Islet precursor cell (in vitro differentiated cells): ENCODE results near the gene TRIM3.
"Not testable (repeated sequence)": the region's sequence is repeated elsewhere in the genome, so short reads cannot be mapped to it uniquely, and the experiment has no call there.

Source experiments
- DNase-seq: peaks from one replicate; pipeline ENCODE4 v3.0.0-alpha.2; 2018

TRIM3 gene

GRCh38 chr11:6473451-6474412, at the start of gene TRIM3:
Gene TRIM3, minus strand, starts transcription at chr11:6473941. Its CDS starts 8,246 bp downstream, at chr11:6465695.
- DNase-seq = peak; percentile 98

DNA sequence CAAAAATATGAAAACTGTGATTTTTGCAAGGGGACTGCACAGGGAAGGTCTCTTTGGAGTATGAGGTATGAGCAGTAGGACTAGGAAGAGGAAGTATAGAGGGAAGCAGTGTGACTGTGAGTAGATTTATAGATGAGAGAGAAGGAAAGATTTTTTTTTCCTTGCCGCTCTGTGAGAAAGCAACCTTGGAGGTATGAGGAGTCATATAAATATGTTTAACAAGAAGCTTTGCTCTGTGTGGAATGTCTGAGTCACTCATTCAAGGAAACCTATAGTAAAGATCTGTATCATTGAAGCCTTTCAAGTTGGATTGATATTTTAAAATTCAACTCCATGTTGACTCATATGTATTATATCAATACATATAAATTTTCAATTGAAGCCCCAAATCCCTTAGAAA, 49.5 kb upstream of the TRIM3 start:
- DNase-seq = no peak

DNA sequence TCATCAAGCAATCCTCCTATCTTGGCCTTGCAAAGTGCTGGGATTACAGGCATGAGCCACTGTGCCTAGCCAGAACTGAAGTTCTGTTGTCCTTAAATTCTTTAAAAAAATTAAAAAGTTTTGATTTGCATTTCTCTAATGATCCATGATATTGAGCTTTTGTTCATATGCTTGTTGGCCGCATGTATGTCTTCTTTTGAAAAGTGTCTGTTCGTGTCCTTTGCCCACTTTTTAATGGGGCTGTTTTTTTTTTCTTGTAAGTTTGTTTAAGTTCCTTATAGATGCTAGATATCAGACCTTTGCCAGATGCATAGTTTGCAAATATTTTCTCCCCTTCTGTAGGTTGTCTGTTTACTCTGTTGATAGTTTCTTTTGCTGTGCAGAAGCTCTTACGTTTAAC, 48.2 kb upstream of the TRIM3 start:
- DNase-seq = not testable (repeated sequence)

DNA sequence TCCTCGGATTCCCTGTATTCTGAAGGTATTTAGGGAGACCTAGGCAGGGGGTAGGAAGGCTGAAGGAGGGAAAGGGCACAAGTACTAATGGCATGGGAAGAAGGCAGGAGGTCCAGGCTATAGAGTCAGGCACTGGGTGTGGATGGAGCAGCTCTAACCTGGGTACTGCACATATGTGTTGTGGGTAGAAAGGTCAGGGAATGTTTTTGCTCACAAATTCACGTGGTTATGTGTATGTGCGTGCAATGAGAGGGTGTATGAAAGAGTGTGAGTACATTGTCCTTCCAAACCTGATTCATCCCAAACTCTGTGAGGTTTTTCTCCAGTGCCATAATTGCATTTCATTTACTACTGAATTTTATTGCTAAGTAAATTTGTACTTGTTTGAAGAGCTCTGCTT, 46.5 kb upstream of the TRIM3 start:
- no peak for DNase-seq

GRCh38 chr11:6516865-6517264, 43.1 kb upstream of the TRIM3 start:
- no peak for DNase-seq

DNA sequence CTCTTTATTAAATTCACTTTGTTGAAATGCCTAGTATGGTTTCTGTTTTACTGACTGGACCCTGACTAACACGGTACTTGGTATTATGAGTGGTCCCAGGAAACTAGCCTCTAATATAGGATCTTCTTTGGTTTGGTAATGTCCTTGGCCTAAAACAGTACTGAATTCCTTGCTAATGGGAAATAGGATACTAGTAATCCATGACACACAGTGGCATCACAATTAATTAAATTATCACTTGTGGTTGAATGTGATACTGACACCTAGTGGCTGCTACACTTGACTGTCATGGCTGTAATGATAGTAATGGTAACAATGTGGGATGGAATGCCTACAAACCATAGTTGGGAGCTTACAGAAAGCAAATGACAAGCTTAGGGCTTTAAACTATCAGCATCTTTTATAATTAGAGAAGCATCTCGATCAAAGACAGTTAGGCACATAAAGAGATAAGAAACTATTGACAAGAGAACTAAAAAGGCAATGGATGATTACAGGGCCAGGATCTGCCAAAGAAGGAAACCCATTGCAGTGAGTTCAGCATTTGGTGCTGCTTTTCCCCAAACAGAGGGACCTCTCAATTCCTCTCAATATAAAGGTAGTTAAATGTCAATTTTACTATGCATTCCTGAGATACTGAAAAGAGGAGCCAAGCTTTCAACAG, 32.0 kb upstream of the TRIM3 start:
- no peak for DNase-seq

- no peak for DNase-seq
Measured at GRCh38 chr11:6504166-6504565, 30.4 kb upstream of the TRIM3 start.

DNA sequence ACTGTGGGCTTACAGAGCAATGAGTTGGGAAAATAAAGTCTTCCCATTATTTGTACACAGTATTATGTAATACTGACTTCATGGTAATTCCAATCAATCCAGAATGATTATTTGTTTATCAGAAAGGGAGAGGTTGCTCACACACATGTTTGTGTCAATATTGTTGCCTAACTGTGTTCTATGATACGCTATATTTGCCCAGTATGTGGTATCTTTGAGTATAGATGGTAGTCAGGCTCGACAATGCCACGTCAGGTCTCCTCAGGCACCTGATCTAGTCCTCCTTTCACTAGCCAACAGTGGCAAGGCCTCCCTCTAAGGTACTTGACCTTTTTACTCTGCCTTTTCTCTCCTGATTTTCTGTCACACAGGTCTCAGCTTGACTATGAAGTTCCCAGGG, 28.6 kb upstream of the TRIM3 start:
- no peak for DNase-seq

DNA sequence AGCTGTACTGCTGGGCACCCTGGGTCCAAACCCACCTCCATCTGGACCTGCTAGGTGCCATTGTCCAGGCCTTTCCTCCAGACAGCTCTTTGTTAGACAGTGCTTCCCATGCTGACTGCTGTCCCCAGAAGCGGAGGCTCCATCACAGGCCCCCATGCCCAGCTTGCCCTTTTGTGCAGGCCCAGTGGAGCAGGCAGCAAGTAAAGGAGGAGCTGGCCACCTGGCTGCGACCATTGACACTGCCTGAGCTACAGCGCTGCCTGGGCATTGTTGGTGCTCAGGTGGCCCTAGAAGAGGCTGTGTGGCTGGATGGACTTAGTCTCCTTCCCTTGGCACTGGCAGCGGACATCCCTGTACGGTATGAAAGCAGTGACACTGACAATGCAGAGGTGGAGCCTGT, 24.8 kb upstream of the TRIM3 start:
- no peak for DNase-seq

DNA sequence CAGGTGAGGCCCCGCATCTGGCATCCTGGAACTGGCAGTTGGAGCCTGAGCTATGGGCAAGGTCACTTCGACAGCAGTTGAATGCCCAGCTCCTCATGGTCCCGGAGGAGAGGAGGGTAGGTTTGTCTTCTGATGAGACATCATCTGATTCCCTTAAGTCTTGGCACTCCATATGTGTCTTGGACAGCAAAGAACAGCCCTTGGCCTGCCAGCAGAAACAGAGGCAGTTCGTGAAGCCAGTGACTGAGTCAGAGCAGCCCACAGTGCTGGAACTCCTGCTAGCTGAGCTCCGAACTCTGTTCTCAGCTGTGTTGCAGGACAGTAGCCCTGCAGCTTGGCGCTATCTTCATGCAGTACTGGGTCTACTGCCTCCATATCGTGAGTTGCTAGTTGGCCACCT, 24.4 kb upstream of the TRIM3 start:
- DNase-seq = no peak

DNA sequence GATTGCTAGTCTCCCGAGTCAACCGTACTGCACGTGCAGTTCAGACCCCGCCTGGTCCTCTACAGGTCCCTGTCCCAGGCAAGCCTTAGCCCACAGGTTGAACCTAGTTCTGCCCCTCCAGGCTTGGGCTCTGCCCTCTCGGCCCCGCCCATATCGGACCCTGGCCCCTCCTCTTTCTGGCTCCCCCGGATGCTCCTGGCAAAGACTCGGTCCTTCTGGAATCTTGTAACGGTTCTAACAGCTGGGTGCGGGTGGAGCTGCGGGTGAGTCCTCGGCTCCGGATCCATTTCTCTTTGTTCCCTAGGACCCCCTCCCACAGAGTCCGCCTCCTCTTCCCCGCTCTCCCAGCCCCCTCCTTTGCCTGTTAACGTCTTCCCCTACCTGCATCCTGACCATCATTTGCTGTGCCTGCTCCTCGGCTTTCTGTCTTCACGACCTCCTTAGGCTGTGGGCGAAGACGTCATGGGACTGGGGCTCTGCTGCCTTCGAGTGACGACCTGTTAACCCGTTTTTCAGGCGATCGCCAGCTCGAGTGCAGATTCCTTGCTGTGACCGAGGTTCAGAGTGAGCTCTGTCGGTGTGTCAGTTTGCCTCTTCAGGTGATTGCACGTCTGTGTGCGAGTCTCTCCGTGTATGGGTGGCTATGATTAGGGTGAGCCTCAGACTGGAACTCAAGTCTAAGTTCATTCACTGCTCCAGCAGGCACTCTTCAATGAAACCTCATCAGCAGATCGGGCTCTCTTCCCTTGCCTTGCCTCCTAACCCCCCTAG, 23.5 kb upstream of the TRIM3 start, which contains the start of gene DNHD1:
Gene DNHD1 (plus strand): TSS at position 212 of the 771 bp plus-strand sequence. CDS start 936 bp downstream, outside the sequence.
- no peak for DNase-seq

GRCh38 chr11:6489306-6489705, 15.6 kb upstream of the TRIM3 start:
- DNase-seq = no peak

GRCh38 chr11:6488821-6489220, 15.1 kb upstream of the TRIM3 start:
- DNase-seq = no peak

- no peak for DNase-seq
Measured at GRCh38 chr11:6488342-6488741, 14.6 kb upstream of the TRIM3 start.

- no peak for DNase-seq
Measured at GRCh38 chr11:6486938-6487337, 13.2 kb upstream of the TRIM3 start.

DNA sequence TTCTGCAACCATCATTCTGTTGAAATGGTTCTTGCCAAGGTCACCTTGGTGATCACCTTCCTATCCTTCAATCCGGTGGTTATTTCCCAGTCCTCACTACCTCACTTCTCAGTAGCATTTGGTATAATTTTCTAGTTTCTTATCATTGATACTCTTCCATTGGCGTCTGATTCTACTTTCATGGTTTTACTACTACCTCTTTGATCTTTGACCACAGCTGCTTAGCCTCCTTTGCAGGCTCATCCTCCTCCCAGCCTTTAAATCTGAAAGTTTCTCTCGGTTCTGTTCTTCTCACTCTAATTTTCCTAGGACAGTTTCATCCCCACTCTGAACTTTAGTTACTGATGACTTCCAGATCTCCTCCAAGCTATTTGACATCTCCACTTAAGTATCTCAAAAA, 12.5 kb upstream of the TRIM3 start:
- no peak for DNase-seq

- DNase-seq = no peak
Measured at GRCh38 chr11:6485661-6486060, 11.9 kb upstream of the TRIM3 start.

DNA sequence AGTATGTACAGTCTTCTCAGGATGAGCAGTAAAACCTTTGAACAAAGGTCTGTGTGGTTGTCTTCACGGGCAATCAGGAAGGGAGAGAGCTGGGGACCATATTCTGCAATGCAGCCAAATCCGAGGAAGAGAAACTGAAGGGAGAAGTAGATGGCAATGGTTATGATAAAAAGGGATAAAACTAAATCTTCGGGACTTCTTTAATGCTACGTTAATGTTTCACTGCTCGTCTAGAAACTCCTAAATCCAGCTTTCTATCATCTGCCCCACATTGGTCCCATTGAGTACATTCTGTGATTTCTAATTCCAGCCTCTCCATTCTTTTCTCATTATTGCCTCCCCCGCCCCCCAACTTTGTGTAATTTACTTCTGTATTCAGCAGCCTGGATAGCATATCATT, 9.3 kb upstream of the TRIM3 start:
- DNase-seq = no peak

DNA sequence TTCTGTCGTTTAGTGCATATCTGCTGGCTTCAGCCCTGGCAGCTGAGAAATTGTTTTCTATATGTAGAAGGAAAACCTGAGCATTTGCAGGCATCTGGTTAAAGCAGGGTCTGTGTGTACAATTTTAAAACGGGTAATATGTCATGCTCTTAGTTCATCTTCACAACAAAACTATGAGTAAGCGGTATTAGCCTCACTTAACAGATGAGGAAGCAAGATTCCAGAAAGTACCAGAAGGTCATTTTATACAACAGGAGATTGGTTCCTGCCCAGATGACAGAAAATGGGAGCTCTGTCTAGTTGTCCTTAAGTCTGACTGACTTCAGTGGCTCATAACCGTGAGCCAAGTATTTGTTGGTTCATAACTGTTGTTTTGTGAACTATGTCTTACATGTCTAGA, 8.7 kb upstream of the TRIM3 start:
- no peak for DNase-seq

DNA sequence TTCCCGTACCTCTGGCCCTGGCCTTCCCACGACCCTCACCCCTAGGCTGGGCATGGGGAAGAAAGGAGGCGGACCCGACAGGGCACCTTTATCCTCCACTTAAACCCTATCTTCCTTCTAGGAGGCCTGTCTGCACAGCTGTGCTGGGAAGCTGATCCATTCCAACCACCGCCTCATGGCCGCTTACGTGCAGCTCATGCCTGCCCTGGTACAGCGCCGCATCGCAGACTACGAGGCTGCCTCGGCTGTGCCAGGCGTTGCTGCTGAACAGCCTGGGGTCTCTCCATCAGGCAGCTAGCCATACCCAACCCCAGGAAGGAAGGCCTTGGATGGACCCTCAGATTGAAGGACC, 8.2 kb upstream of the TRIM3 start:
- DNase-seq = no peak

GRCh38 chr11:6481012-6481923, 7.5 kb upstream of the TRIM3 start, which contains the start of the genes ARFIP2 and TIMM10B:
Gene ARFIP2, minus strand, starts transcription at chr11:6481331. Its CDS starts 910 bp downstream, at chr11:6480421.
Gene TIMM10B, plus strand, starts transcription at chr11:6481501. Its CDS starts 16 bp downstream, at chr11:6481517.
- DNase-seq = peak; percentile 99

- DNase-seq = no peak
Measured at GRCh38 chr11:6480299-6480914, 6.7 kb upstream of the TRIM3 start.
